BLaER1 (cell line): ENCODE results near the gene FMO3.

ENCODE experiments used
- H3K27ac ChIP-seq: shearing (Covaris generic); formaldehyde crosslinking; 2 replicates; pipeline ENCODE4 v1.8.1; 2022
- H3K27me3 ChIP-seq: shearing (Covaris generic); formaldehyde crosslinking; 2 replicates; pipeline ENCODE4 v1.8.1; 2022
- H3K36me3 ChIP-seq: shearing (Covaris generic); formaldehyde crosslinking; 2 replicates; pipeline ENCODE4 v1.8.1; 2022
- H3K4me1 ChIP-seq: shearing (Covaris generic); formaldehyde crosslinking; 2 replicates; pipeline ENCODE4 v1.8.1; 2022
- H3K4me2 ChIP-seq: shearing (Covaris generic); formaldehyde crosslinking; 2 replicates; pipeline ENCODE4 v1.8.1; 2022
- H3K4me3 ChIP-seq: shearing (Covaris generic); formaldehyde crosslinking; 2 replicates; pipeline ENCODE4 v1.8.1; 2022
- H3K9ac ChIP-seq: shearing (Covaris generic); formaldehyde crosslinking; 2 replicates; pipeline ENCODE4 v1.8.1; 2022
- H3K9me3 ChIP-seq: shearing (Covaris generic); formaldehyde crosslinking; 2 replicates; pipeline ENCODE4 v1.8.1; 2022
- H4K20me1 ChIP-seq: shearing (Covaris generic); formaldehyde crosslinking; 2 replicates; pipeline ENCODE4 v1.8.1; 2022
- Cebpa-rat ChIP-seq: shearing (Covaris generic); IDR thresholded peaks from 2 replicates; pipeline ENCODE4 v1.8.1; 2022

Gene FMO3

DNA sequence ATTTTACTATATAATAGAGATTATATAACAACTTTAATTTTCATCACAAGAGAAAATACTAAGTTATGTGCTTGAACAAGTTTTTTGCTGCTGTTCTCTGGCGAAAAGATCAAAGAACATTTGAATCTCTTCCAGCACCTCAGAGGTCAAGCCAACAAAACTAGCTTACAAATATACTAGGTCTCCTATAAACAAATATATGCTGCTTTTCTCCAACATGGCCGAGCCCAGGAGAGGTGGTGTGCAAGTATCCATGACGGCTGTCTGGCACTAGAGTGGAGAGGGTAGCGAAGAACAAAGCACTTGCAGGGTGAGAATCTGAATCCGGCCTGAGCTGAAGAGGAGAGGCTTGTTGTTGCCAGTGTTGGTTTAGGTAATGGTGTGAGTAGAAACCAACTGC is 7.5 kb upstream of the FMO3 start:
- TF ChIP-seq Cebpa-rat, result no peak
- no peak overlapping the region for H3K27ac ChIP-seq
- H3K4me3 ChIP-seq, result no peak overlapping the region
- no peak overlapping the region for H3K9ac ChIP-seq
- no peaks in the 10 kb centered on the region for H3K27me3 ChIP-seq
- no peak overlapping the region for H3K4me2 ChIP-seq
- no peaks in the 10 kb centered on the region for H3K9me3 ChIP-seq
- H4K20me1 ChIP-seq, result no peaks in the 10 kb centered on the region
- H3K4me1 ChIP-seq, result no peaks in the 10 kb centered on the region
- H3K36me3 ChIP-seq, result no peaks in the 10 kb centered on the region

- Histone ChIP-seq H3K27me3 (no peaks in the 10 kb centered on the region), H3K4me1 (no peaks in the 10 kb centered on the region), H4K20me1 (no peaks in the 10 kb centered on the region), H3K27ac (no peak overlapping the region), H3K36me3 (no peaks in the 10 kb centered on the region), H3K4me2 (no peak overlapping the region), H3K9ac (no peak overlapping the region), H3K4me3 (no peak overlapping the region), H3K9me3 (no peaks in the 10 kb centered on the region)
- no peak for TF ChIP-seq Cebpa-rat
Measured at GRCh38 chr1:171084091-171084490, 6.6 kb upstream of the FMO3 start.

GRCh38 chr1:171084870-171085269 is 5.8 kb upstream of the FMO3 start:
- Histone ChIP-seq H3K27ac (no peak overlapping the region), H3K27me3 (no peaks in the 10 kb centered on the region), H3K4me2 (no peak overlapping the region), H3K4me1 (no peaks in the 10 kb centered on the region), H4K20me1 (no peaks in the 10 kb centered on the region), H3K36me3 (no peaks in the 10 kb centered on the region), H3K9me3 (no peaks in the 10 kb centered on the region), H3K9ac (no peak overlapping the region), H3K4me3 (no peak overlapping the region)
- no peak for TF ChIP-seq Cebpa-rat

GRCh38 chr1:171087896-171088295 is 2.8 kb upstream of the FMO3 start:
- Histone ChIP-seq H3K36me3 (no peaks in the 10 kb centered on the region), H3K27me3 (no peaks in the 10 kb centered on the region), H4K20me1 (no peaks in the 10 kb centered on the region), H3K4me2 (no peak overlapping the region), H3K4me3 (no peak overlapping the region), H3K27ac (no peak overlapping the region), H3K9me3 (no peaks in the 10 kb centered on the region), H3K9ac (no peak overlapping the region), H3K4me1 (no peaks in the 10 kb centered on the region)
- no peak for TF ChIP-seq Cebpa-rat

GRCh38 chr1:171103862-171104261 is 13.2 kb downstream of the FMO3 start:
- Histone ChIP-seq H4K20me1 (no peaks in the 10 kb centered on the region), H3K4me1 (no peaks in the 10 kb centered on the region), H3K9ac (no peak overlapping the region), H3K4me3 (no peak overlapping the region), H3K9me3 (no peaks in the 10 kb centered on the region), H3K4me2 (no peak overlapping the region), H3K27me3 (no peaks in the 10 kb centered on the region), H3K27ac (no peak overlapping the region), H3K36me3 (no peaks in the 10 kb centered on the region)
- TF ChIP-seq Cebpa-rat, result no peak

DNA sequence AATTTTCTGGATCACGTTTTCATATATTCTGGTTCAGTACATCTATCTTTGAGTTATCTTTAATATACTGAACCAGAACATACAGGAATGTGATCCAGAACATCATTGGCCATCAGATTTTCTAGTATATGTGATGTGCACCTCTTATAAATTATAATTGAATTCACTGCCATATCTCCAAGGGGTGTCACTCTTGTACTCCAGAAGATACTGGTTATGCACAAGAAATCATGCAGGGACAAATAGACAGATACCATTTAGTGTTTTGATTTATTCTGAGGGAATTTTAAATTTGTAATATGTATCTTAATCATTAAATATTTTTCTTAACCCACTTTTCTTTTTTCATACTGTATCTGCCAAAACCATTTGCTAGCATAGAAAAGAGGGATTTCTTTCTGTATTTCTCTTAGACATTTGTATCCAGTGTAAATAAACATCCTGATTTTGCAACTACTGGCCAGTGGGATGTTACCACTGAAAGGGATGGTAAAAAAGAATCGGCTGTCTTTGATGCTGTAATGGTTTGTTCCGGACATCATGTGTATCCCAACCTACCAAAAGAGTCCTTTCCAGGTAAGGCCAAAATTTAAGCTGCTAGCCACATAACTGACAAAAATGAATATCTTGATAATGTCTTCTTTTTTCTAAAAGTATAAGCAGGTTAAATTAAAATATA is 16.7 kb downstream of the FMO3 start:
- Histone ChIP-seq H3K27me3 (no peaks in the 10 kb centered on the region), H3K9ac (no peak overlapping the region), H3K9me3 (no peaks in the 10 kb centered on the region), H3K4me1 (no peaks in the 10 kb centered on the region), H3K36me3 (no peaks in the 10 kb centered on the region), H3K4me3 (no peak overlapping the region), H3K27ac (no peak overlapping the region), H3K4me2 (no peak overlapping the region), H4K20me1 (no peaks in the 10 kb centered on the region)
- TF ChIP-seq Cebpa-rat, result no peak

DNA sequence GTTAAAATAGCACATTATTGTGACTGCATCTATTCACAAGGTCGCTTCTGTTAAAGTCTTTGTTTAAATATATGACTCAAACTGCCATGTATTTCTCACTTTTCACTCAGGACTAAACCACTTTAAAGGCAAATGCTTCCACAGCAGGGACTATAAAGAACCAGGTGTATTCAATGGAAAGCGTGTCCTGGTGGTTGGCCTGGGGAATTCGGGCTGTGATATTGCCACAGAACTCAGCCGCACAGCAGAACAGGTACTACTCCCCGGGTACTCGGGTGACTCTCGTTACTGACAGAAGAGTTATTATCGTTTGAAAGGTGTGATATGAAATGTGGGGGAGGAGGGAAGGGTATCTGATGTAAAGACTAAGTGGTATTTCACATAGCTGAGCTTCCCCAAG is 17.3 kb downstream of the FMO3 start:
- TF ChIP-seq Cebpa-rat, result no peak
- Histone ChIP-seq H3K9ac (no peak overlapping the region), H3K27me3 (no peaks in the 10 kb centered on the region), H4K20me1 (no peaks in the 10 kb centered on the region), H3K4me3 (no peak overlapping the region), H3K4me2 (no peak overlapping the region), H3K27ac (no peak overlapping the region), H3K9me3 (no peaks in the 10 kb centered on the region), H3K36me3 (no peaks in the 10 kb centered on the region), H3K4me1 (no peaks in the 10 kb centered on the region)

DNA sequence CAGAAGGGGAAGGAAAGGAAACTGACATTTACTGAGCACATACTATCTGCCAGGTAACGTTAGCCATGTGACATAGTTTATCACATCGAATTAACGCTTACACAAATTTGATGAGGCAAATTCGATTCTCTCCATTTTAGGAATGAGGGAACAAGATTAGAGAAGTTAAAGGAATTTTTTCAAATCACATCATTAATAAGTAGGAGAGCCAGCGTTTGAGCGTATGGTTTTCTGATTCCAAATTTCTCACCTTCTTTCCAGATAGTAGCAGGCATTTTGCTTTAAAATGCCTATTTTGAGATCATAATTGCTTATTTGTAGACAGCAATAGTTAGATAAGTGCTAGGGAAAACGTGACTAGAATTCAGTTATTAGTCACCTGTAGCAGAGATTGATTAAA is 19.3 kb downstream of the FMO3 start:
- no peaks in the 10 kb centered on the region for H4K20me1 ChIP-seq
- H3K9ac ChIP-seq, result no peak overlapping the region
- H3K27ac ChIP-seq, result no peak overlapping the region
- no peaks in the 10 kb centered on the region for H3K27me3 ChIP-seq
- no peaks in the 10 kb centered on the region for H3K9me3 ChIP-seq
- H3K36me3 ChIP-seq, result no peaks in the 10 kb centered on the region
- no peak overlapping the region for H3K4me2 ChIP-seq
- no peak for TF ChIP-seq Cebpa-rat
- H3K4me3 ChIP-seq, result no peak overlapping the region
- no peaks in the 10 kb centered on the region for H3K4me1 ChIP-seq

DNA sequence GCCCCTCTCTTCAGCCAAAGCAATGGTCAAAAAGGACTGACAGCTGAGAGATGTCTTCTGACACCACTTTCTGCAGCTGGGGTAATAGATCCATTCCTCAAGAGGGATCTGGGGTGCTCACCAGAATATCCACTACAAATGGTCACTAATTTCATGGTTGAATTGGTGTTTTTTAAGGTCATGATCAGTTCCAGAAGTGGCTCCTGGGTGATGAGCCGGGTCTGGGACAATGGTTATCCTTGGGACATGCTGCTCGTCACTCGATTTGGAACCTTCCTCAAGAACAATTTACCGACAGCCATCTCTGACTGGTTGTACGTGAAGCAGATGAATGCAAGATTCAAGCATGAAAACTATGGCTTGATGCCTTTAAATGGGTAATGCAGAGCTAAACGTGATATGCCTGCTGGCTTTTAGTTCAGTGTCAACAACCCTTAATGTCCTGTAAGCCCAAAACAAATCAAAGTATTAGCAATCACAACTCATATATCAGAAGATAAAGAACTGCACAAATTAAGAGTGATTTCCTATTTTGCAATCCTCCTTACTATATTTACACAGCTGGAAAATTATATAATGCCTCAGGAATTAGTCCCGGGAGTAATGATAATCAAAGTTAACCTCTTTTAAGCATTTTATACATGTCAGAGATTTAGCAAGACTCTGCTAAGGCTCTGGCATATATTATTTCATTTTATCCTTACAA is 20.1 kb downstream of the FMO3 start:
- no peak overlapping the region for H3K9ac ChIP-seq
- H3K4me1 ChIP-seq, result no peaks in the 10 kb centered on the region
- H3K4me3 ChIP-seq, result no peak overlapping the region
- no peaks in the 10 kb centered on the region for H3K9me3 ChIP-seq
- no peak overlapping the region for H3K27ac ChIP-seq
- H4K20me1 ChIP-seq, result no peaks in the 10 kb centered on the region
- no peaks in the 10 kb centered on the region for H3K27me3 ChIP-seq
- H3K4me2 ChIP-seq, result no peak overlapping the region
- no peaks in the 10 kb centered on the region for H3K36me3 ChIP-seq
- TF ChIP-seq Cebpa-rat, result no peak

DNA sequence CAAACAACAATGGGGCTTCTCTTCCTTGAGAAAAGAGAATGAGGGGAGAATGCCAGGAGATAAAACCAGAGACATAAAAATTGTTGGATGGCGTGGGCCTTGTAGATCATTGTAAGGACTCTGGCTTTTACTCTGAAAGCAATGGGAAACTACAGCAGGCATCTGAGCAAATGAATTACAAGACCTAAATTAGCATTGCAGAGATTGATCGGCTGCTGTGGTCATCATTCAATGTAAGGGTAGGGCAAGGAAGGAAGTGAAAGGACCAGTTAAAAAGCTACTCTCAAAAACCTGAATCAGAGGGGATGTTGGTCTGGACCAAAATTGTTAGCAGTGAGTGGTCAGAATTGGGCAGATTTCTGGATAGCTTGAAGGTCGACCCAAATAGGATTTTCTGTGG is 21.4 kb downstream of the FMO3 start:
- Histone ChIP-seq H3K4me3 (no peak overlapping the region), H3K9me3 (no peaks in the 10 kb centered on the region), H3K27me3 (no peaks in the 10 kb centered on the region), H4K20me1 (no peaks in the 10 kb centered on the region), H3K4me2 (no peak overlapping the region), H3K27ac (no peak overlapping the region), H3K4me1 (no peaks in the 10 kb centered on the region), H3K9ac (no peak overlapping the region), H3K36me3 (no peaks in the 10 kb centered on the region)
- no peak for TF ChIP-seq Cebpa-rat
